Astrocyte (in vitro differentiated cells and primary cell): ENCODE data around the gene ROR1. TPM values are rescaled to one million over a fixed set of nuclear protein-coding genes. Genes with fewer than 3 reads are reported as not detected.

Experiments
- DNase-seq: peaks from one replicate; pipeline ENCODE4 v3.0.0-alpha.2; 2010; ENCODE audit warnings: low read depth
- FAIRE-seq: peaks from 2 replicates; lab custom pipeline; 2011; peaks lifted over from hg19 to GRCh38; lab: Jason Lieb, UNC
- H2AFZ ChIP-seq: 2 replicates; pipeline ENCODE4 v1.6.0; 2012; ENCODE audit warnings: low read depth, low read length, inconsistent platforms
- H3K27ac ChIP-seq: 2 replicates; pipeline ENCODE4 v1.5.1; 2011; ENCODE audit warnings: low read depth, low read length, inconsistent platforms
- H3K27me3 ChIP-seq: 2 replicates; pipeline ENCODE4 v1.6.0; 2011; ENCODE audit warnings: low read length, inconsistent platforms; ENCODE audit not compliant: insufficient read depth
- H3K36me3 ChIP-seq: 2 replicates; pipeline ENCODE4 v1.5.1; 2011; ENCODE audit warnings: low read length, inconsistent platforms; ENCODE audit not compliant: insufficient read depth
- H3K4me1 ChIP-seq: 2 replicates; pipeline ENCODE4 v1.5.1; 2011; ENCODE audit warnings: low read length, inconsistent platforms; ENCODE audit not compliant: insufficient read depth
- H3K4me2 ChIP-seq: 2 replicates; pipeline ENCODE4 v1.6.0; 2012; ENCODE audit warnings: low read length, inconsistent platforms
- H3K4me3 ChIP-seq: 2 replicates; pipeline ENCODE4 v1.5.1; 2011; ENCODE audit warnings: low read depth, mild to moderate bottlenecking, low read length, inconsistent platforms; ENCODE audit not compliant: insufficient read depth
- H3K79me2 ChIP-seq: 2 replicates; pipeline ENCODE4 v1.6.0; 2012; ENCODE audit warnings: mild to moderate bottlenecking, low read length, inconsistent platforms; ENCODE audit not compliant: insufficient read depth
- H3K9ac ChIP-seq: 2 replicates; pipeline ENCODE4 v1.6.0; 2012; ENCODE audit warnings: mild to moderate bottlenecking, low read length, inconsistent platforms
- H3K9me3 ChIP-seq: 2 replicates; pipeline ENCODE4 v1.5.1; 2012; ENCODE audit warnings: low read depth, mild to moderate bottlenecking, low read length, inconsistent platforms; ENCODE audit not compliant: insufficient read depth
- H4K20me1 ChIP-seq: 2 replicates; pipeline ENCODE4 v1.6.0; 2012; ENCODE audit warnings: low read length, inconsistent platforms; ENCODE audit not compliant: insufficient read depth
- H3K27ac Mint-ChIP-seq: one replicate; pipeline ENCODE4 v1.8.0; 2021; ENCODE audit warnings: mild to moderate bottlenecking, mixed read lengths; ENCODE audit not compliant: unreplicated experiment
- H3K27me3 Mint-ChIP-seq: one replicate; pipeline ENCODE4 v1.8.0; 2021; ENCODE audit warnings: low read depth, mixed read lengths; ENCODE audit not compliant: unreplicated experiment
- H3K36me3 Mint-ChIP-seq: one replicate; pipeline ENCODE4 v1.8.0; 2021; ENCODE audit warnings: low read depth, mixed read lengths; ENCODE audit not compliant: unreplicated experiment
- H3K4me1 Mint-ChIP-seq: one replicate; pipeline ENCODE4 v1.8.0; 2021; ENCODE audit warnings: low read depth, mixed read lengths; ENCODE audit not compliant: unreplicated experiment
- H3K4me3 Mint-ChIP-seq: one replicate; pipeline ENCODE4 v1.8.0; 2021; ENCODE audit warnings: mild to moderate bottlenecking, moderate library complexity, mixed read lengths; ENCODE audit not compliant: unreplicated experiment
- H3K9me3 Mint-ChIP-seq: one replicate; pipeline ENCODE4 v1.8.0; 2021; ENCODE audit warnings: mild to moderate bottlenecking, mixed read lengths; ENCODE audit not compliant: unreplicated experiment
- CTCF ChIP-seq: IDR thresholded peaks from 2 replicates; pipeline ENCODE4 v1.5.1; 2011; ENCODE audit warnings: low read depth, mild to moderate bottlenecking, inconsistent platforms, low read length, moderate library complexity; ENCODE audit not compliant: insufficient read depth
- EZH2 ChIP-seq: IDR thresholded peaks from 2 replicates; pipeline ENCODE4 v1.6.1; 2012; ENCODE audit warnings: mild to moderate bottlenecking, low read length, inconsistent platforms; ENCODE audit not compliant: insufficient read depth
- total RNA-seq: library from RNA; stranded (reverse); gene quantifications from 2 replicates; pipeline ENCODE4 v1.2.1, GENCODE V29; 2021

Gene ROR1
- total RNA-seq, 1 donor from 2014 or later: 38.3 TPM

GRCh38 chr1:63728611-63729226 lies 45.1 kb upstream of the ROR1 start:
- no peak overlapping the region for H3K27ac Mint-ChIP-seq

GRCh38 chr1:63729227-63729620 lies 44.6 kb upstream of the ROR1 start:
- Histone ChIP-seq H3K4me3 (no peak overlapping the region), H4K20me1 (no peaks in the 10 kb centered on the region), H3K27ac (no peak overlapping the region), H3K4me1 (peaks cover 21% of the 10 kb centered on the region), H3K9me3 (no peaks in the 10 kb centered on the region), H2AFZ (no peak overlapping the region), H3K4me2 (no peak overlapping the region), H3K36me3 (no peaks in the 10 kb centered on the region), H3K27me3 (no peaks in the 10 kb centered on the region), H3K9ac (no peak overlapping the region), H3K79me2 (no peaks in the 10 kb centered on the region)
- DNase-seq: no peak
- Mint-ChIP-seq H3K27me3 (no peaks in the 10 kb centered on the region), H3K27ac (no peak overlapping the region), H3K4me1 (peaks cover 21% of the 10 kb centered on the region), H3K36me3 (no peaks in the 10 kb centered on the region), H3K4me3 (no peak overlapping the region), H3K9me3 (peaks cover 3% of the 10 kb centered on the region)
- no peak for TF ChIP-seq CTCF
- no peak for TF ChIP-seq EZH2
- no peak for FAIRE-seq

More at GRCh38 chr1:63728611-63729226, 45.1 kb upstream of the ROR1 start:
- H2AFZ ChIP-seq: no peak overlapping the region
- H3K79me2 ChIP-seq: no peaks in the 10 kb centered on the region
- H3K4me2 ChIP-seq: no peak overlapping the region
- H3K4me1 ChIP-seq: peaks cover 21% of the 10 kb centered on the region
- no peaks in the 10 kb centered on the region for H3K36me3 ChIP-seq
- H4K20me1 ChIP-seq: no peaks in the 10 kb centered on the region
- TF ChIP-seq EZH2: no peak
- no peak for TF ChIP-seq CTCF
- H3K9me3 ChIP-seq: no peaks in the 10 kb centered on the region
- DNase-seq: no peak
- no peak overlapping the region for H3K4me3 ChIP-seq
- H3K27ac ChIP-seq: no peak overlapping the region
- H3K9ac ChIP-seq: no peak overlapping the region
- H3K4me3 Mint-ChIP-seq: no peak overlapping the region
- H3K27me3 Mint-ChIP-seq: no peaks in the 10 kb centered on the region
- no peaks in the 10 kb centered on the region for H3K36me3 Mint-ChIP-seq
- H3K27me3 ChIP-seq: no peaks in the 10 kb centered on the region
- FAIRE-seq: no peak
- peaks cover 26% of the 10 kb centered on the region for H3K4me1 Mint-ChIP-seq
- H3K9me3 Mint-ChIP-seq: peaks cover 3% of the 10 kb centered on the region

- no peaks in the 10 kb centered on the region for H4K20me1 ChIP-seq
- no peak overlapping the region for H3K27ac ChIP-seq
- no peaks in the 10 kb centered on the region for H3K36me3 ChIP-seq
- peaks cover under 1% of the 10 kb centered on the region for H3K36me3 Mint-ChIP-seq
- H3K9ac ChIP-seq: no peak overlapping the region
- H2AFZ ChIP-seq: no peak overlapping the region
- no peak overlapping the region for H3K4me2 ChIP-seq
- peaks cover 21% of the 10 kb centered on the region for H3K4me1 Mint-ChIP-seq
- peaks cover 4% of the 10 kb centered on the region for H3K9me3 Mint-ChIP-seq
- H3K27me3 Mint-ChIP-seq: no peaks in the 10 kb centered on the region
- no peak for DNase-seq
- H3K27me3 ChIP-seq: no peaks in the 10 kb centered on the region
- no peak overlapping the region for H3K4me3 ChIP-seq
- peaks cover 21% of the 10 kb centered on the region for H3K4me1 ChIP-seq
- no peak for FAIRE-seq
- H3K27ac Mint-ChIP-seq: peak overlapping the region; percentile 63
- H3K79me2 ChIP-seq: no peaks in the 10 kb centered on the region
- H3K9me3 ChIP-seq: no peaks in the 10 kb centered on the region
- H3K4me3 Mint-ChIP-seq: no peak overlapping the region
- no peak for TF ChIP-seq EZH2
- TF ChIP-seq CTCF: no peak
Observed at GRCh38 chr1:63730211-63730610, 43.6 kb upstream of the ROR1 start.
